ENCODE data around the gene MICU1.

MICU1 gene

DNA sequence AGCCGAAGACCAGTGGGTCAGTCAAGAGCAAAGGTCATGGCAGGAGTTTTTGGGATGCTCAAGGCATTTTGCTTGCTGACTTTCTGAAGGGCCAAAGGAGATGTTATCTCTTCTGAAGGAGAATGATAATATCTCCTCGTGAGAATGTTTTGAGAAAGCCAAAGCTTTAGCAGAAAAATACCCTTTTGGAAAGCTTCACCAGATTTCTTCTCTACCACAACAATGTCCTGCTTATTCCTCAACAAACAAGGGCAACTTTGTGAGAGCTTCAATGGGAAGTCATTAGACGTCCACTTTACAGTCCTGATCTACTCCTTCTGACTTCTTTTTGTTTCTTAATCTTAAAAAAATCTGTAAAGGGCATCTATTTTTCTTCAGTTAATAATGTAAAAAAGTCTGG is 138.4 kb downstream of the MICU1 start:
- Histone ChIP-seq H2AFZ (no peak overlapping the region), H3K27me3 (ENCODE audit: control insufficient read depth, insufficient read depth, low read length) (no peaks in the 10 kb centered on the region), H3K27ac (no peak overlapping the region), H3K9ac (no peak overlapping the region), H3K36me3 (ENCODE audit: control insufficient read depth, insufficient read depth, low read length) (no peaks in the 10 kb centered on the region), H3K4me1 (no peaks in the 10 kb centered on the region), H3K4me3 (ENCODE audit: low read depth, low read length) (no peak overlapping the region), H3K4me2 (ENCODE audit: low read length) (no peak overlapping the region), H3K9me3 (ENCODE audit: control insufficient read depth, low read length) (no peaks in the 10 kb centered on the region), H3K79me2 (no peaks in the 10 kb centered on the region)
- TF ChIP-seq, protein P1, sequence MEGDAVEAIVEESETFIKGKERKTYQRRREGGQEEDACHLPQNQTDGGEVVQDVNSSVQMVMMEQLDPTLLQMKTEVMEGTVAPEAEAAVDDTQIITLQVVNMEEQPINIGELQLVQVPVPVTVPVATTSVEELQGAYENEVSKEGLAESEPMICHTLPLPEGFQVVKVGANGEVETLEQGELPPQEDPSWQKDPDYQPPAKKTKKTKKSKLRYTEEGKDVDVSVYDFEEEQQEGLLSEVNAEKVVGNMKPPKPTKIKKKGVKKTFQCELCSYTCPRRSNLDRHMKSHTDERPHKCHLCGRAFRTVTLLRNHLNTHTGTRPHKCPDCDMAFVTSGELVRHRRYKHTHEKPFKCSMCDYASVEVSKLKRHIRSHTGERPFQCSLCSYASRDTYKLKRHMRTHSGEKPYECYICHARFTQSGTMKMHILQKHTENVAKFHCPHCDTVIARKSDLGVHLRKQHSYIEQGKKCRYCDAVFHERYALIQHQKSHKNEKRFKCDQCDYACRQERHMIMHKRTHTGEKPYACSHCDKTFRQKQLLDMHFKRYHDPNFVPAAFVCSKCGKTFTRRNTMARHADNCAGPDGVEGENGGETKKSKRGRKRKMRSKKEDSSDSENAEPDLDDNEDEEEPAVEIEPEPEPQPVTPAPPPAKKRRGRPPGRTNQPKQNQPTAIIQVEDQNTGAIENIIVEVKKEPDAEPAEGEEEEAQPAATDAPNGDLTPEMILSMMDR (IDR thresholded peaks at IDR 0.05) = no peak

DNA sequence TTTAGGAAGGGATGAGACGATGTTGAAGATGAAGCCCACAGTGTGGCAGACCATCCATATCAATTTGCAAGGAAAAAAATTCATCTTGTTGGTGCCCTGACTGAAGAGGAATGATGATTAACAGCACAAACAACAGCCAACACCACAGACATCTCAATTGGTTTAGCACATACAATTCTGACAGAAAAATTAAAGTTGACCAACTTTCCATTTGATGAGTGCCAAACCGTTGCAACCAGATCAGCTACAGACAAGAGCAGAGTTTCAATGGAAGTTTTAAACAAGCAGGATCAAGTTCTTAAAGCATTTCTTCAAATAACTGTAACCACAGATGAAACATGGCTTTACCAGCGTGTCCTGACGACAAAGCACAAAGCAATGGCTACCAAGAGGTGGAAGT is 138.8 kb downstream of the MICU1 start:
- Histone ChIP-seq H3K79me2 (no peaks in the 10 kb centered on the region), H3K9me3 (ENCODE audit: control insufficient read depth, low read length) (no peaks in the 10 kb centered on the region), H3K4me1 (no peaks in the 10 kb centered on the region), H2AFZ (no peak overlapping the region), H3K27me3 (ENCODE audit: control insufficient read depth, insufficient read depth, low read length) (no peaks in the 10 kb centered on the region), H3K4me3 (ENCODE audit: low read depth, low read length) (no peak overlapping the region), H3K36me3 (ENCODE audit: control insufficient read depth, insufficient read depth, low read length) (no peaks in the 10 kb centered on the region), H3K9ac (no peak overlapping the region), H3K4me2 (ENCODE audit: low read length) (no peak overlapping the region), H3K27ac (no peak overlapping the region)
- TF ChIP-seq, protein P1 (IDR thresholded peaks at IDR 0.05) = no peak

DNA sequence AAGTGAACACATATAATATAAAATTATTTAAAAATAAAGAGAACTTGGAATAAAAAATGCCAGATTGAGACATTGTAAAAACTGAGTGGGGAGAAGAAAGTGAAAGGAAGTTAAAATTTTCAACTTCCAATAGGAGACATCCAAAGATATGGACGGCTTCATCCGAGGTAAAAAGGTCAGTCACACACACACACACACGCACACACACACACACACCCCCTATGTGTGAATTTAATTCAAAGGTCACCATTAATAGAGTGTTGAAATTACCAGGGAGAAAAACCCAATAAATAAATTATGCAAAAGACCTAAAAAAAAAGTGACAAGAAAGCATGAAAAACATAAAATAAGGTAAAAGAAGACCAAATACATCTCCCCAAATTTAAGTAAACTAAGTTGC is 140.2 kb downstream of the MICU1 start:
- H3K9me3 ChIP-seq (ENCODE audit: control insufficient read depth, low read length) = no peaks in the 10 kb centered on the region
- no peak overlapping the region for H3K4me2 ChIP-seq (ENCODE audit: low read length)
- no peak overlapping the region for H3K4me3 ChIP-seq (ENCODE audit: low read depth, low read length)
- H3K79me2 ChIP-seq = no peaks in the 10 kb centered on the region
- H3K36me3 ChIP-seq (ENCODE audit: control insufficient read depth, insufficient read depth, low read length) = no peaks in the 10 kb centered on the region
- no peak overlapping the region for H3K27ac ChIP-seq
- TF ChIP-seq, protein P1 (IDR thresholded peaks at IDR 0.05) = no peak
- no peaks in the 10 kb centered on the region for H3K4me1 ChIP-seq
- no peak overlapping the region for H3K9ac ChIP-seq
- H3K27me3 ChIP-seq (ENCODE audit: control insufficient read depth, insufficient read depth, low read length) = no peaks in the 10 kb centered on the region
- H2AFZ ChIP-seq = no peak overlapping the region

DNA sequence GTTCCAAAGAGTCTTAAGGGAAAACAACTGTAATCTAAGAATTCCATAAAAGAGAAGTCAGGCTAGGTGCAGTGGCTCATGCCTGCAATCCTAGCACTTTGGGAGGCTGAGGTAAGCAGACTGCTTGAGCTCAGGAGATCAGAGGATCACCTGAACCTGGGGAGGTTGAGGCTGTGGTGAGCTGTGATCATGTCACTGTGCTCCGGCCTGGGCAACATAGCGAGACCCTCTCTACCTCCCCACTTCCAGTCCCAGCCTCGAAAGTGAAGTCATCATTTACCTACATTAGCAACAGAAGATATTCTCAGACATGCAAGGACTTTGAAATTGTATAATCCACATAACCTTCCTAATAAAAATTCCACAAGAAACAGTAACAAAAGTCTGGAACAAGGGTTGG is 141.4 kb downstream of the MICU1 start:
- no peak overlapping the region for H3K27ac ChIP-seq
- no peaks in the 10 kb centered on the region for H3K36me3 ChIP-seq (ENCODE audit: control insufficient read depth, insufficient read depth, low read length)
- TF ChIP-seq, protein P1 (IDR thresholded peaks at IDR 0.05) = no peak
- no peaks in the 10 kb centered on the region for H3K9me3 ChIP-seq (ENCODE audit: control insufficient read depth, low read length)
- H3K79me2 ChIP-seq = no peaks in the 10 kb centered on the region
- H2AFZ ChIP-seq = no peak overlapping the region
- no peaks in the 10 kb centered on the region for H3K4me1 ChIP-seq
- H3K27me3 ChIP-seq (ENCODE audit: control insufficient read depth, insufficient read depth, low read length) = no peaks in the 10 kb centered on the region
- no peak overlapping the region for H3K4me2 ChIP-seq (ENCODE audit: low read length)
- no peak overlapping the region for H3K9ac ChIP-seq
- no peak overlapping the region for H3K4me3 ChIP-seq (ENCODE audit: low read depth, low read length)

DNA sequence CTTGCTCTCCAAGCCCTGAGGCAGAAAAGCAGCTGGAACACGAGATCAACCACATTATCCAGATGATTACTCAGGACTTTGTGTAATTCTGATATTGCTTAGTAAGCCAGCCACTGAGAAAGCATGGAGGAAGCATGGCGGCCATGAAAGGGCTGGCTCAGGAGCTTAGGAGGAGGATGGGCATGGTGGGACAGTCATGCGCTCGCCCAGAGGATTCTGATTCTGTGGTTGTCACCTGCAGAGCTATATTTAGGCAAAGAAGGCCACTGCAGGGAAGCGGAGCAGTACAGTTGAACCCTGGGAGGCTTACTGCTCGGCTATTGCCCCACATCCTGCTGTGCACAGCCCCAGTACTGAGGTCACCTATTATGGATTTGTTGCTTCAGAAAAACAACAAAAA is 142.4 kb downstream of the MICU1 start:
- Histone ChIP-seq H3K9me3 (ENCODE audit: control insufficient read depth, low read length) (no peaks in the 10 kb centered on the region), H3K36me3 (ENCODE audit: control insufficient read depth, insufficient read depth, low read length) (no peaks in the 10 kb centered on the region), H3K27me3 (ENCODE audit: control insufficient read depth, insufficient read depth, low read length) (no peaks in the 10 kb centered on the region), H3K9ac (no peak overlapping the region), H3K4me3 (ENCODE audit: low read depth, low read length) (no peak overlapping the region), H3K79me2 (no peaks in the 10 kb centered on the region), H3K27ac (no peak overlapping the region), H2AFZ (no peak overlapping the region), H3K4me1 (no peaks in the 10 kb centered on the region), H3K4me2 (ENCODE audit: low read length) (no peak overlapping the region)
- TF ChIP-seq, protein P1 (IDR thresholded peaks at IDR 0.05) = no peak

All from parathyroid adenoma (tissue), 2 donors.